ENCODE measurements around the gene TCF7. TPM values are rescaled to one million over a fixed set of nuclear protein-coding genes. Genes with fewer than 3 reads are reported as not detected.

Gene TCF7
- polyA plus RNA-seq, 1 experiment = 2.1 TPM

DNA sequence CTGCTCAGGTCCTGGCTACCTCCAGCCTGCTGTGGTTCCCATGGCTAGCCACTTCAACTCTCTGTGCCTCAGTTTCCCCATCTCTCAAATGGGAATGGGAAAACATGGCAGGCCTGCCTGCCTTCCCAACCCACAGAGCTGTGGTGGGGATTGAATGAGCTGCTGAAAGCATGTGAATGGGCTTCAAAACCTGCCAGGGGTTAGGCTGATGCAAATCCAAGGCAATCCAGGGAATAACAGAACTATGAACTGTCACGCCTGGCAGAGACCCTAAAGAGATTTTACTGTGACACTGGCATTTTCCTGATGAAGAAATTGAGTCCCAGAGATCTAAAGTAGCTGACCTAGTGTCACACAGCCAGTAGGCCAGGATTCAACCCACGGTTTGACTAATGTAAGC is 29.9 kb upstream of the TCF7 start:
- CTCF ChIA-PET = interaction anchor here (0.8 to 1.4 kb wide), 3 partner anchors 17 to 45 kb away, joined by 4 to 5 read pairs (median 4); no protein-coding TSS in a partner anchor
- H3K27me3 ChIP-seq (ENCODE audit: control insufficient read depth, insufficient read depth, low read length) = peaks cover 27% of the 10 kb centered on the region
- no peak overlapping the region for H3K4me3 ChIP-seq (ENCODE audit: low read depth, low read length)
- TF ChIP-seq, protein P1, sequence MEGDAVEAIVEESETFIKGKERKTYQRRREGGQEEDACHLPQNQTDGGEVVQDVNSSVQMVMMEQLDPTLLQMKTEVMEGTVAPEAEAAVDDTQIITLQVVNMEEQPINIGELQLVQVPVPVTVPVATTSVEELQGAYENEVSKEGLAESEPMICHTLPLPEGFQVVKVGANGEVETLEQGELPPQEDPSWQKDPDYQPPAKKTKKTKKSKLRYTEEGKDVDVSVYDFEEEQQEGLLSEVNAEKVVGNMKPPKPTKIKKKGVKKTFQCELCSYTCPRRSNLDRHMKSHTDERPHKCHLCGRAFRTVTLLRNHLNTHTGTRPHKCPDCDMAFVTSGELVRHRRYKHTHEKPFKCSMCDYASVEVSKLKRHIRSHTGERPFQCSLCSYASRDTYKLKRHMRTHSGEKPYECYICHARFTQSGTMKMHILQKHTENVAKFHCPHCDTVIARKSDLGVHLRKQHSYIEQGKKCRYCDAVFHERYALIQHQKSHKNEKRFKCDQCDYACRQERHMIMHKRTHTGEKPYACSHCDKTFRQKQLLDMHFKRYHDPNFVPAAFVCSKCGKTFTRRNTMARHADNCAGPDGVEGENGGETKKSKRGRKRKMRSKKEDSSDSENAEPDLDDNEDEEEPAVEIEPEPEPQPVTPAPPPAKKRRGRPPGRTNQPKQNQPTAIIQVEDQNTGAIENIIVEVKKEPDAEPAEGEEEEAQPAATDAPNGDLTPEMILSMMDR (IDR thresholded peaks at IDR 0.05; ENCODE audit: low read depth, low read length) = no peak
- POLR2A ChIA-PET = no interaction called here
- H3K9me3 ChIP-seq (ENCODE audit: control insufficient read depth, insufficient read depth, low read length) = no peaks in the 10 kb centered on the region
- no peak for DNase-seq (ENCODE audit: low read depth, low spot score)
- H3K27ac ChIP-seq (ENCODE audit: low read depth, low read length) = no peak overlapping the region

DNA sequence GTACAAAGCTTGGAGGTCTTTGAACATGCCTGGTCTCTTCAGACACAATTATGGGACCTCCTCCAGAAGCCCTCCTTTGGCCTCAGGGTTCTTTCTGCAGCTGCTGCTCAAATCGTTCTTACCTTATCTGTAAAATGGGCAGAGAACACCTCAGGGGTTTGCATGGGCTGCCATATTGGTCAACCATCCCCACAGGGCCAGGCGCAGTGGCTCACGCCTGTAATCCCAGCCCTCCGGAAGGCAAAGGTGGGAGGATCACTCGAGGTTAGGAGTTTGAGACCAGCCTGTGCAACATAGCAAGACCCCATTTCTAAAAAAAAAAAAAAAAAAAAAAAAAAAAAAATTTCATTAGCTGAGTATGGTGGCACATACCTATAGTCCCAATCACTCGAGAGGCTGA is 29.1 kb upstream of the TCF7 start:
- ChIA-PET CTCF (interaction anchor here (1.4 kb wide), 1 partner anchor 17 kb away, joined by 4 read pairs; no protein-coding TSS in a partner anchor), POLR2A (interaction anchor here (0.7 kb wide), 1 partner anchor 55 kb away, joined by 4 read pairs; no protein-coding TSS in a partner anchor)
- Histone ChIP-seq H3K27me3 (ENCODE audit: control insufficient read depth, insufficient read depth, low read length) (peaks cover 29% of the 10 kb centered on the region), H3K9me3 (ENCODE audit: control insufficient read depth, insufficient read depth, low read length) (no peaks in the 10 kb centered on the region), H3K27ac (ENCODE audit: low read depth, low read length) (no peak overlapping the region), H3K4me3 (ENCODE audit: low read depth, low read length) (no peak overlapping the region)
- no peak for DNase-seq (ENCODE audit: low read depth, low spot score)
- TF ChIP-seq, protein P1 (IDR thresholded peaks at IDR 0.05; ENCODE audit: low read depth, low read length) = no peak

DNA sequence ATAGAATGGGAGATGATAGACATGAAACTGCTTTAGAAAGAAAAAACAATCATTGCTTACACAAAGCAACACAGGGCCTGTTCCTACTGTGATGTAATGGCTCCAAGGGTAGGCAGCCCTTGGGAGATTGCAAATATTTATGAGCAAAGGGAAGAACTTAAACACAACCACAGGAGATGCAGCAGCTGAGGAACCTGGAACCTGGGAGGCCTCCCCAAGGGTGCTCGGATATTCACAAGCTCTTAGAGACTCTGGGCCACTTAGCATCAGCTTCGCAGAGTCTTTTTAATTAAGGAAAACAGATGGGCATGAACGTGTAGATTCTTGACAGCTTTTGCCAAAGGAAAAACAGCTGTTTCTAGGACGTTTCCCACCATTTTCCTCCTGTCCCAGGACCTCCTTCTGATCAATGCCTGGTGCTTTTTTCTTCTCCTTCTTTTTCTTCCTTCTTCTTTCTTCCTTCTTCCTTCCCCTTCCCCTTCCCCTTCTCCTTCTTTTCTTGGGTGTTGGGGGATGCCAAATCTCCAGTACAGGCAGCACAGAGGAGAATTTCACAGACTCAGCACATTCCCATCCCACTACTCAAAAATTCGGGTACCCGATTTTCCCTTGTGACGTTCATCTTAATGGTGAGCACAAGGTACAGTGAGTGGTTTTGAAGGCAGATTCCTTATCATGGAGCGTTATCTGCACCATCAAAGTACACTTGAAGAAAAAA is 28.1 kb upstream of the TCF7 start:
- POLR2A ChIA-PET = interaction anchor here (0.7 kb wide), 1 partner anchor 54 kb away, joined by 4 read pairs; no protein-coding TSS in a partner anchor

DNA sequence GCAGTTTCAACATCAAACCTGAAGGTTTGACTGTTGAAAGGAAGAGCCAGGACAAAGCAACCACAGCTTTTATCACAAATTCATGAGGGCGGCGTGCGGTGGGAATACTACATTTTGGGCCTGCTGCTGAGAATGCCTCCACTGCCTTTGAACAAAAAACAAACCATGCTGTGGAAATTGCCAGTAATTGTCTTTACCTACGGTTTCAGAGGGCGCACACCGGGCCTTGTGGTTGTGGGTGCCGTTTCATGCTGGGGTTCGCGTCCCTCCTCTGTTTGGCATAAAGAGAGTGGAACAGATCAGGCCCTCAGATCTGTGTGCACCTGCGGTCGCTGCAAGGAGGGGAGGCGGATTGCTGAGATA is 27.6 kb upstream of the TCF7 start:
- peaks cover 31% of the 10 kb centered on the region for H3K27me3 ChIP-seq (ENCODE audit: control insufficient read depth, insufficient read depth, low read length)
- ChIA-PET CTCF (interaction anchor here (0.8 to 3.4 kb wide), 3 partner anchors 15 to 47 kb away, joined by 3 to 14 read pairs (median 3); no protein-coding TSS in a partner anchor), POLR2A (no interaction called here)
- no peak overlapping the region for H3K27ac ChIP-seq (ENCODE audit: low read depth, low read length)
- TF ChIP-seq, protein P1 (IDR thresholded peaks at IDR 0.05; ENCODE audit: low read depth, low read length) = no peak
- no peak for DNase-seq (ENCODE audit: low read depth, low spot score)
- no peak overlapping the region for H3K4me3 ChIP-seq (ENCODE audit: low read depth, low read length)
- no peaks in the 10 kb centered on the region for H3K9me3 ChIP-seq (ENCODE audit: control insufficient read depth, insufficient read depth, low read length)

More for the DNA sequence above, 28.1 kb upstream of the TCF7 start:
- H3K27me3 ChIP-seq (ENCODE audit: control insufficient read depth, insufficient read depth, low read length) = peaks cover 34% of the 10 kb centered on the region
- DNase-seq (ENCODE audit: low read depth, low spot score) = no peak
- CTCF ChIA-PET = interaction anchor here (0.8 to 1.4 kb wide), 3 partner anchors 15 to 47 kb away, joined by 3 to 4 read pairs (median 3); no protein-coding TSS in a partner anchor
- H3K27ac ChIP-seq (ENCODE audit: low read depth, low read length) = no peak overlapping the region
- no peak overlapping the region for H3K4me3 ChIP-seq (ENCODE audit: low read depth, low read length)
- no peaks in the 10 kb centered on the region for H3K9me3 ChIP-seq (ENCODE audit: control insufficient read depth, insufficient read depth, low read length)
- TF ChIP-seq, protein P1 (IDR thresholded peaks at IDR 0.05; ENCODE audit: low read depth, low read length) = no peak

DNA sequence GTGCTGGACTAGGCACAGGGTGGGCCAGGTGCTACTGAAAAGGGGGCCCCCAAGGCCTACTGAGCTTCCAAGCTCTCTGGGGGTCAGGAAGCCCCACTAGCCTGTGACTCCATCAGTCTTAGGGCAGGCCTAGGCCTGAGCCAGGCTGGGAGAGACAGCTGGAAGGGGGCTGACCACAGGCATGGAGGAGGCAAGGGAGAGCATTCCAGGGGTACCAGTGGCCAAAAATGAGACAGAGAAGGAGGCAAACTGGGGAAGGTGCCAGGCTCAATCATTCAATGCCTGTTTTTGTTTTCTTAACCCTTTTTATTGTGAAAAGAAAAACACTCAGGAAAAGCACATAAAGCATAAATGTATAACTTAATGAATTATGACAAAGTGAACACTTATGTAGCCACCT is 26.2 kb upstream of the TCF7 start:
- CTCF ChIA-PET = interaction anchor here (3.4 kb wide), 1 partner anchor 13 kb away, joined by 14 read pairs; no protein-coding TSS in a partner anchor
- Histone ChIP-seq H3K9me3 (ENCODE audit: control insufficient read depth, insufficient read depth, low read length) (no peaks in the 10 kb centered on the region), H3K27me3 (ENCODE audit: control insufficient read depth, insufficient read depth, low read length) (peaks cover 29% of the 10 kb centered on the region), H3K4me3 (ENCODE audit: low read depth, low read length) (no peak overlapping the region), H3K27ac (ENCODE audit: low read depth, low read length) (no peak overlapping the region)
- no peak for DNase-seq (ENCODE audit: low read depth, low spot score)
- POLR2A ChIA-PET = no interaction called here
- TF ChIP-seq, protein P1 (IDR thresholded peaks at IDR 0.05; ENCODE audit: low read depth, low read length) = no peak
